HFF-Myc (cell line): ENCODE results near the gene NMD3.

Experiments used
- DNase-seq: peaks from one replicate; pipeline ENCODE4 v3.0.0-alpha.2; 2011; ENCODE audit warnings: low read depth; ENCODE audit errors: extremely low read depth
- H3K4me3 ChIP-seq: replicated peaks from 2 replicates; pipeline ENCODE4 v1.5.1; 2011; ENCODE audit warnings: low read depth, mild to moderate bottlenecking, control low read depth, low read length
- CTCF ChIP-seq: IDR thresholded peaks from 2 replicates; pipeline ENCODE4 v1.5.1; 2012; ENCODE audit warnings: mild to moderate bottlenecking, low read depth, low read length, control low read depth; ENCODE audit errors: missing control alignments

Gene NMD3

GRCh38 chr3:161293381-161293780, 72.3 kb downstream of the NMD3 start:
- DNase-seq = no peak
- no peak overlapping the region for H3K4me3 ChIP-seq
- no peak for TF ChIP-seq CTCF

- no peak overlapping the region for H3K4me3 ChIP-seq
- DNase-seq = peak; percentile 36
- no peak for TF ChIP-seq CTCF
These were observed 74.2 kb downstream of the NMD3 start for GRCh38 chr3:161295325-161295724.

- TF ChIP-seq CTCF = no peak
- DNase-seq = no peak
- no peak overlapping the region for H3K4me3 ChIP-seq
These were observed 75.7 kb downstream of the NMD3 start for GRCh38 chr3:161296814-161297213.
